Nasal cavity respiratory epithelium epithelial cell of viscerocranial mucosa (primary cell): ENCODE results near the gene IKZF5. TPM values are rescaled to one million over a fixed set of nuclear protein-coding genes. Genes with fewer than 3 reads are reported as not detected.

Experiments
- total RNA-seq: library from RNA; depleted of rRNA; stranded (reverse); fragments of >200 nt; gene quantifications from 2 replicates; pipeline ENCODE4 v1.2.3, GENCODE V29; 2014

IKZF5 gene
- 2.4 and 5.8 TPM in 2 replicates for total RNA-seq

GRCh38 chr10:123008355-123009104 lies at the start of gene IKZF5, which contains the start of gene ACADSB:
TSS of gene IKZF5 (minus strand) at chr10:123008795. CDS start at chr10:122998625, 10,170 bp downstream.
TSS of gene ACADSB (plus strand) at chr10:123009006. CDS start at chr10:123009030, 24 bp downstream.

GRCh38 chr10:122980209-122981065 lies 28.2 kb downstream of the IKZF5 start, which contains the start of gene PSTK:
TSS of gene PSTK (plus strand) at chr10:122980401. CDS start at chr10:122980480, 79 bp downstream.

GRCh38 chr10:122953902-122954730 lies 54.5 kb downstream of the IKZF5 start, which contains the start of gene C10orf88:
TSS of gene C10orf88 (minus strand) at chr10:122954227. CDS start at chr10:122954178, 49 bp downstream.

Other genes starting within 250 kb of the IKZF5 start
- gene CUZD1, start 162.9 kb downstream of the IKZF5 start, total RNA-seq: 0.34 and 0.93 TPM in 2 replicates
- 4.1 and 6.2 TPM in 2 replicates for gene FAM24B, start 129.2 kb downstream of the IKZF5 start, total RNA-seq
- gene FAM24A, start 98.2 kb downstream of the IKZF5 start, total RNA-seq: not detected in 2 replicates
- gene C10orf88, start 54.6 kb downstream of the IKZF5 start, total RNA-seq: 14.4 and 14.9 TPM in 2 replicates
- gene PSTK, start 28.4 kb downstream of the IKZF5 start, total RNA-seq: 4.5 and 7.5 TPM in 2 replicates
- gene ACADSB, start 211 bp upstream of the IKZF5 start, total RNA-seq: 3.1 and 6.2 TPM in 2 replicates
- gene HMX3, start 127.2 kb upstream of the IKZF5 start, total RNA-seq: 0.07 and 0.34 TPM in 2 replicates
- not detected in 2 replicates for gene HMX2, start 139.3 kb upstream of the IKZF5 start, total RNA-seq
- gene BUB3, start 145.6 kb upstream of the IKZF5 start, total RNA-seq: 108 and 153 TPM in 2 replicates